Suprapubic skin (tissue), 3 donors: Measurements from ENCODE around the gene WDR27.

ENCODE experiments used
- CTCF ChIP-seq, 2 donors: fragments of 200-600 bp in 1 of 2; fragments of 450-650 bp in 1 of 2; sonication (generic) in 1 of 2; IDR thresholded peaks; one replicate each; pipeline ENCODE4 v1.5.1; 2016 to 2019; ENCODE audit warnings: antibody characterized with exemption in 2 of 2, mild to moderate bottlenecking in 1 of 2, moderate library complexity in 1 of 2
- EP300 ChIP-seq: sonication (generic); formaldehyde crosslinking; IDR thresholded peaks from one replicate; pipeline ENCODE4 v1.6.1; 2017; ENCODE audit warnings: antibody characterized with exemption
- POLR2A ChIP-seq, 2 donors: fragments of 450-650 bp; IDR thresholded peaks; one replicate each; pipeline ENCODE4 v1.6.1; 2017; ENCODE audit warnings: antibody characterized with exemption in 2 of 2, mild to moderate bottlenecking in 2 of 2, moderate library complexity in 2 of 2

- TF ChIP-seq CTCF (IDR thresholded peaks at IDR 0.05) (no peak), POLR2A (IDR thresholded peaks at IDR 0.05) (no peak), EP300 (no peak)
These were observed 18.5 kb upstream of the WDR27 start for GRCh38 chr6:169720207-169720855.
